ENCODE results near the gene COMMD6. TPM values are rescaled to one million over a fixed set of nuclear protein-coding genes. Genes with fewer than 3 reads are reported as not detected.

Gene COMMD6
- total and polyA plus RNA-seq, 2 of the 13 experiments (the other 11 are each of a cell fraction or from before 2014, with no cell fraction given), result 97.0 to 164 TPM

DNA sequence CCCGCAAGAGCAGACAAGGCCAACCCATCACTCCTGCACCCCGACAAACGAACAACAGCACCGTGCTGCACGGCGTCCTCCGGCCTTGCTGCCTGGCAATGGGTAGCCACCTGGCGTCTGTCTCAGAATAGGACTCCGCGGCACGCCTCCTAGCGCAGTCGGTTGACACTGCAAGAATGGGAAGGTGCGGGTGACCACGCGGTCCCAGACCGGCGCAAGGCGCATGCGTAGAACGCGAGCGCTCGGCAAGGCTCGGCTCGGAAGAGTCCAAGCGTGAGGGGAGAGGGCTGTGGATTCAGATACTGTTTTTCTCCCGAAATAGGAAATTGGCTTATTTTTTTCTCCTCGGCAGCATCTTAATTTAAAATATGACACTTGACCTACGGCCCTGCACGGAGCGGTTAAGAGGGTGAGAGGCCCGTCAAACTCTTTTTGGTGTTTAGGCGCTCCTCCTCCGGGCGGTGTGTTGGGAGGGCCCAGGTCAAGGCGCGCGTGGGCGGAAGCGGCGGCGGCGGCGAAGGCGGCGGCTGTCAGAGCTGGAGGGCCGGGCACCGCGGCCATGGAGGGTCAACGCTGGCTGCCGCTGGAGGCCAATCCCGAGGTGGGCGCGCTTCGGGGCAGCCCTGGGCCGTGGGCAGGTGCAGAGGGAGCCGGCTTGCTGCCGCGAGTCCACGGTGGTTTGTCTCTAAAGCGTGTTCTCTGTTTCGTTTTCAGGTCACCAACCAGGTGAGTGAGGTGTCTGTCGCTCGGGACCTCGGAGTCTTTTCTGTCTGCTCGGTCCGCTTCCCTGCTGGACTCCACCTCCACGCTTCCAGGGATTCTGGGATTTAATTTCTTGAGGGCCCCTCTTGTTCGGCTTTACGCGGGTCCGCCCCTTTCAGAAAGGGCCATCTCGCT, 11.9 kb upstream of the COMMD6 start, which contains the start of gene UCHL3 (continued):
- TF ChIP-seq, protein P1, sequence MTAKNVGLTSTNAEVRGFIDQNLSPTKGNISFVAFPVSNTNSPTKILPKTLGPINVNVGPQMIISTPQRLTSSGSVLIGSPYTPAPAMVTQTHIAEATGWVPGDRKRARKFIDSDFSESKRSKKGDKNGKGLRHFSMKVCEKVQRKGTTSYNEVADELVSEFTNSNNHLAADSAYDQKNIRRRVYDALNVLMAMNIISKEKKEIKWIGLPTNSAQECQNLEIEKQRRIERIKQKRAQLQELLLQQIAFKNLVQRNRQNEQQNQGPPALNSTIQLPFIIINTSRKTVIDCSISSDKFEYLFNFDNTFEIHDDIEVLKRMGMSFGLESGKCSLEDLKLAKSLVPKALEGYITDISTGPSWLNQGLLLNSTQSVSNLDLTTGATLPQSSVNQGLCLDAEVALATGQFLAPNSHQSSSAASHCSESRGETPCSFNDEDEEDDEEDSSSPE (CRISPR knock-in tag; IDR thresholded peaks at IDR 0.05), result peak; percentile 66; the same call in 1 of the 2 replicates
- no peak for TF ChIP-seq NONO (IDR thresholded peaks at IDR 0.05)
- peak; percentile 84 for TF ChIP-seq NONO (CRISPR knock-in tag; conservative IDR thresholded peaks at IDR 0.05)
- TF ChIP-seq ETV6 (CRISPR knock-in tag; conservative IDR thresholded peaks at IDR 0.05), result 0 out of 2 replicates have a peak, but pooled peaks have one; percentile 49
- peak; percentile 84 for TF ChIP-seq ZNF605 (CRISPR knock-in tag; IDR thresholded peaks at IDR 0.05)
- TF ChIP-seq NCOR1 (IDR thresholded peaks at IDR 0.05; ENCODE audit: borderline replicate concordance, low read length), result no peak
- TF ChIP-seq HOXA7 (CRISPR knock-in tag; IDR thresholded peaks at IDR 0.05), result no peak
- no peak for TF ChIP-seq DR1 (CRISPR knock-in tag; IDR thresholded peaks at IDR 0.05)
- no peak for TF ChIP-seq ZNF432 (CRISPR knock-in tag; IDR thresholded peaks at IDR 0.05; ENCODE audit: borderline replicate concordance)
- peak; percentile 73; the same call in 1 of the 2 replicates for TF ChIP-seq ZNF235 (CRISPR knock-in tag; IDR thresholded peaks at IDR 0.05; ENCODE audit: borderline replicate concordance)
- TF ChIP-seq MAZ (IDR thresholded peaks at IDR 0.05; ENCODE audit: borderline replicate concordance, low read depth, low read length), result peak; percentile 34; the same call in 1 of the 2 replicates
- peak; percentile 8 for TF ChIP-seq MAZ (CRISPR knock-in tag; IDR thresholded peaks at IDR 0.05; ENCODE audit: low read depth)
- peak; percentile 70; the same call in 1 of the 2 replicates for TF ChIP-seq ZMAT3 (CRISPR knock-in tag; conservative IDR thresholded peaks at IDR 0.05)
- TF ChIP-seq, protein P2, sequence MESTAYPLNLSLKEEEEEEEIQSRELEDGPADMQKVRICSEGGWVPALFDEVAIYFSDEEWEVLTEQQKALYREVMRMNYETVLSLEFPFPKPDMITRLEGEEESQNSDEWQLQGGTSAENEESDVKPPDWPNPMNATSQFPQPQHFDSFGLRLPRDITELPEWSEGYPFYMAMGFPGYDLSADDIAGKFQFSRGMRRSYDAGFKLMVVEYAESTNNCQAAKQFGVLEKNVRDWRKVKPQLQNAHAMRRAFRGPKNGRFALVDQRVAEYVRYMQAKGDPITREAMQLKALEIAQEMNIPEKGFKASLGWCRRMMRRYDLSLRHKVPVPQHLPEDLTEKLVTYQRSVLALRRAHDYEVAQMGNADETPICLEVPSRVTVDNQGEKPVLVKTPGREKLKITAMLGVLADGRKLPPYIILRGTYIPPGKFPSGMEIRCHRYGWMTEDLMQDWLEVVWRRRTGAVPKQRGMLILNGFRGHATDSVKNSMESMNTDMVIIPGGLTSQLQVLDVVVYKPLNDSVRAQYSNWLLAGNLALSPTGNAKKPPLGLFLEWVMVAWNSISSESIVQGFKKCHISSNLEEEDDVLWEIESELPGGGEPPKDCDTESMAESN (CRISPR knock-in tag; conservative IDR thresholded peaks at IDR 0.05), result no peak; the same call in 1 of the 2 replicates
- no peak for TF ChIP-seq RBAK (CRISPR knock-in tag; IDR thresholded peaks at IDR 0.05)
- TF ChIP-seq PCBP2 (optimal IDR thresholded peaks at IDR 0.05; ENCODE audit: low read depth, low read length, poor library complexity, severe bottlenecking), result no peak
- TF ChIP-seq, protein P3, sequence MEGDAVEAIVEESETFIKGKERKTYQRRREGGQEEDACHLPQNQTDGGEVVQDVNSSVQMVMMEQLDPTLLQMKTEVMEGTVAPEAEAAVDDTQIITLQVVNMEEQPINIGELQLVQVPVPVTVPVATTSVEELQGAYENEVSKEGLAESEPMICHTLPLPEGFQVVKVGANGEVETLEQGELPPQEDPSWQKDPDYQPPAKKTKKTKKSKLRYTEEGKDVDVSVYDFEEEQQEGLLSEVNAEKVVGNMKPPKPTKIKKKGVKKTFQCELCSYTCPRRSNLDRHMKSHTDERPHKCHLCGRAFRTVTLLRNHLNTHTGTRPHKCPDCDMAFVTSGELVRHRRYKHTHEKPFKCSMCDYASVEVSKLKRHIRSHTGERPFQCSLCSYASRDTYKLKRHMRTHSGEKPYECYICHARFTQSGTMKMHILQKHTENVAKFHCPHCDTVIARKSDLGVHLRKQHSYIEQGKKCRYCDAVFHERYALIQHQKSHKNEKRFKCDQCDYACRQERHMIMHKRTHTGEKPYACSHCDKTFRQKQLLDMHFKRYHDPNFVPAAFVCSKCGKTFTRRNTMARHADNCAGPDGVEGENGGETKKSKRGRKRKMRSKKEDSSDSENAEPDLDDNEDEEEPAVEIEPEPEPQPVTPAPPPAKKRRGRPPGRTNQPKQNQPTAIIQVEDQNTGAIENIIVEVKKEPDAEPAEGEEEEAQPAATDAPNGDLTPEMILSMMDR (CRISPR knock-in tag; IDR thresholded peaks at IDR 0.05), result peak; percentile 99
- TF ChIP-seq ZNF143 (CRISPR knock-in tag; IDR thresholded peaks at IDR 0.05), result no peak; the same call in 1 of the 2 replicates
- TF ChIP-seq, protein P4, sequence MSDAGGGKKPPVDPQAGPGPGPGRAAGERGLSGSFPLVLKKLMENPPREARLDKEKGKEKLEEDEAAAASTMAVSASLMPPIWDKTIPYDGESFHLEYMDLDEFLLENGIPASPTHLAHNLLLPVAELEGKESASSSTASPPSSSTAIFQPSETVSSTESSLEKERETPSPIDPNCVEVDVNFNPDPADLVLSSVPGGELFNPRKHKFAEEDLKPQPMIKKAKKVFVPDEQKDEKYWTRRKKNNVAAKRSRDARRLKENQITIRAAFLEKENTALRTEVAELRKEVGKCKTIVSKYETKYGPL (CRISPR knock-in tag; IDR thresholded peaks at IDR 0.05), result no peak
- TF ChIP-seq, protein P5, sequence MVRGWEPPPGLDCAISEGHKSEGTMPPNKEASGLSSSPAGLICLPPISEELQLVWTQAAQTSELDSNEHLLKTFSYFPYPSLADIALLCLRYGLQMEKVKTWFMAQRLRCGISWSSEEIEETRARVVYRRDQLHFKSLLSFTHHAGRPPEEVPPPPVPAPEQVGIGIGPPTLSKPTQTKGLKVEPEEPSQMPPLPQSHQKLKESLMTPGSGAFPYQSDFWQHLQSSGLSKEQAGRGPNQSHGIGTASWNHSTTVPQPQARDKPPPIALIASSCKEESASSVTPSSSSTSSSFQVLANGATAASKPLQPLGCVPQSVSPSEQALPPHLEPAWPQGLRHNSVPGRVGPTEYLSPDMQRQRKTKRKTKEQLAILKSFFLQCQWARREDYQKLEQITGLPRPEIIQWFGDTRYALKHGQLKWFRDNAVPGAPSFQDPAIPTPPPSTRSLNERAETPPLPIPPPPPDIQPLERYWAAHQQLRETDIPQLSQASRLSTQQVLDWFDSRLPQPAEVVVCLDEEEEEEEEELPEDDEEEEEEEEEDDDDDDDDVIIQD (CRISPR knock-in tag; IDR thresholded peaks at IDR 0.05; ENCODE audit: low read depth), result peak; percentile 80; the same call in 1 of the 2 replicates

Measured in HepG2 (cell line).